Common myeloid progenitor, CD34-positive (primary cell): ENCODE data around the gene AP3B1.

Source experiments
- CTCF ChIA-PET: fragments of 350-600 bp; sonication (Branson Sonifier 250); formaldehyde crosslinking; loops from one replicate; lab custom pipeline; 2021; ENCODE audit warnings: antibody characterized with exemption; lab: Charles Lee
- POLR2A ChIA-PET: fragments of 350-600 bp; sonication (Branson Sonifier 250); formaldehyde crosslinking; loops from one replicate; lab custom pipeline; 2021; ENCODE audit warnings: antibody characterized with exemption; lab: Charles Lee
- DNase-seq, 3 donors: peaks; one replicate each; pipeline versions ENCODE4 v3.0.0 to v3.0.0-alpha.2; 2013
- H3K27ac ChIP-seq, 2 experiments: 1 replicate in 1 of 2; 2 replicates in 1 of 2; pipeline ENCODE4 v1.7.0; 2013; ENCODE audit warnings: inconsistent platforms in 2 of 2, low read length in 2 of 2, mild to moderate bottlenecking in 2 of 2, low read depth in 1 of 2, moderate library complexity in 1 of 2; ENCODE audit not compliant: severe bottlenecking in 2 of 2, insufficient read depth in 1 of 2, poor library complexity in 1 of 2
- H3K27me3 ChIP-seq, 5 experiments: replicated peaks in 2 of 5; 1 replicate in 3 of 5; 2 replicates in 2 of 5; pipeline versions ENCODE4 v1.6.1 to v1.7.0; 2013; ENCODE audit warnings: low read length in 4 of 5, mild to moderate bottlenecking in 2 of 5, moderate library complexity in 2 of 5, inconsistent platforms in 1 of 5; ENCODE audit not compliant: insufficient read depth in 5 of 5, control insufficient read depth in 4 of 5
- H3K36me3 ChIP-seq, 4 experiments: 1 replicate in 2 of 4; 2 replicates in 2 of 4; pipeline versions ENCODE4 v1.6.1 to v1.7.0; 2013; ENCODE audit warnings: low read length in 3 of 4, control low read depth in 1 of 4, mild to moderate bottlenecking in 1 of 4; ENCODE audit not compliant: control insufficient read depth in 4 of 4, insufficient read depth in 4 of 4
- H3K4me1 ChIP-seq, 4 experiments: 1 replicate in 3 of 4; 2 replicates in 1 of 4; pipeline versions ENCODE4 v1.6.1 to v1.7.1; 2013; ENCODE audit warnings: low read length in 3 of 4, mild to moderate bottlenecking in 3 of 4, control low read depth in 1 of 4, inconsistent platforms in 1 of 4, moderate library complexity in 1 of 4; ENCODE audit not compliant: control insufficient read depth in 4 of 4, insufficient read depth in 4 of 4; ENCODE audit errors: control extremely low read depth in 1 of 4
- H3K4me3 ChIP-seq, 7 experiments: 1 replicate in 4 of 7; 2 replicates in 3 of 7; pipeline versions ENCODE4 v1.5.1 to v1.7.0; 2013; ENCODE audit warnings: mild to moderate bottlenecking in 7 of 7, low read length in 6 of 7, moderate library complexity in 6 of 7, inconsistent platforms in 2 of 7, low read depth in 2 of 7, control low read depth in 1 of 7; ENCODE audit not compliant: insufficient read depth in 4 of 7, control insufficient read depth in 1 of 7; ENCODE audit errors: extremely low read depth in 1 of 7
- H3K9me3 ChIP-seq, 5 experiments: 1 replicate in 4 of 5; 2 replicates in 1 of 5; pipeline versions ENCODE4 v1.6.1 to v1.7.1; 2013; ENCODE audit warnings: low read length in 4 of 5, mild to moderate bottlenecking in 2 of 5, inconsistent platforms in 1 of 5, low read depth in 1 of 5, moderate library complexity in 1 of 5; ENCODE audit not compliant: control insufficient read depth in 4 of 5, insufficient read depth in 2 of 5; ENCODE audit errors: control extremely low read depth in 1 of 5
- WGBS: methylation state at CpG from one replicate; pipeline ENCODE4 v1.1.5; 2013; ENCODE audit not compliant: insufficient coverage; 5-methylcytosine and 5-hydroxymethylcytosine counted together

Gene AP3B1

DNA sequence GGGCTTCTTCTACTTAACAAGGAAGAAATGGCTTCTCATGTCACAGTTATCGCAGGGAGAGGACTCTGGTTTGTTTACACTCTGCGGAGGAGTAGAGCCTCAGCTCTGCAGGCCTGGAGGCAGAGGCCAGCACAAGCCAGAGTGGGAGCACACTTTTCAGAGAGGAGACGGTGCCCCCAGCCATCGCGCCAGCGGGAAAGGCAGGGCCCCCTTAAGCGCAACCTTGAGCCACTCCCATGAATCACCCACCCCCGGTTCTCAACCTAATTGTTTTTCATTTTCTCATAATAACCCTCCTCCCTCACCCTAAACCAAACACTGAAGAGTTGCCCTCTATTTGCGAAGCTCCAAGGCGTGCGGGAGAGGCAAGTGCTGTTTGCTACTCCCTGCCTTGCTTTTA is 309.9 kb downstream of the AP3B1 start:
- Histone ChIP-seq H3K4me3 (no peak overlapping the region), H3K4me1 (no peaks in the 10 kb centered on the region), H3K27me3 (peaks cover 0 to 54% (median 9%) of the 10 kb centered on the region in 5 experiments), H3K9me3 (no peaks in the 10 kb centered on the region), H3K36me3 (peaks cover 0 to 2% (median 0%) of the 10 kb centered on the region in 4 experiments), H3K27ac (no peak overlapping the region)
- no peak for DNase-seq
- 69% methylated on average over 7 of the region's 11 CpGs for WGBS
- ChIA-PET POLR2A (interaction anchor here (1.3 kb wide), 1 partner anchor 23 kb away, joined by 3 read pairs; no protein-coding TSS in a partner anchor), CTCF (interaction anchor here (1.0 to 1.6 kb wide), 3 partner anchors 9 to 116 kb away, joined by 3 to 4 read pairs (median 3); no protein-coding TSS in a partner anchor)

DNA sequence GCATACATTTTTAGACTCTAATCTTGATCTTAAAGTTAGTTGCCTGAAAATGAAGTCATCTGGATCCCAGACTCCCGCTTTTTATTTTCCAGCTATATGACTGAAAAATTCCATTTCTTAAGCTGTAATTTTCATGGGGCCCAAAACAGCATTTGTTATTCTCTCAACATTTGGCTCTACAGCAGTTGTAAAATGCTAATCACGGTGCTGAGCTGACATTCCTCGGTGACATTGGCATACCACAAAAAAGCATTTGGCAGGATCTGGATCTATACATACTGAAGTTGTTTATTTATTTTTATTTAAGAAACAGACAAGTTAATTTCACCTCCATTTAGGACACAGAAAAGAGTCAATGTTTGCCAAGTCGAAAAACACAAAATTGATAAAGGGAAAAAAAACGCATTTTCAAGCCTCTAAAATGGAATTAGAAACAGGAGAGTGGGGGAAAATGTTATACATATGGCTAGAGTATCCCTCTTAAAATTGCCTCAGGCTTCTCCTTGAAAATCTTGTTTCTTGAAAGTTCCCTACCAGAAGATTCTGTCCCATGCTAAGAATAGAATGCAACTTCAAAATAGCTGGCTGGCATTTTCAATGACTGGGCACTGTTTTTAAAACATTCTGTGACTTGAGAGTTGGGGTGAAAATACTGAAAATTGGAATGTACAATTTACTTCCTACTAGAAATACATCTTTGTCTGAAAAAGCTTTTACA is 310.9 kb downstream of the AP3B1 start:
- no peaks in the 10 kb centered on the region for H3K9me3 ChIP-seq
- WGBS = 84% methylated on average over 2 of the region's 5 CpGs
- H3K27me3 ChIP-seq = peaks cover 0 to 62% (median 9%) of the 10 kb centered on the region in 5 experiments
- H3K27ac ChIP-seq = no peak overlapping the region
- no peak overlapping the region for H3K4me3 ChIP-seq
- ChIA-PET POLR2A (interaction anchor here (0.6 kb wide), 1 partner anchor 31 kb away, joined by 3 read pairs; no protein-coding TSS in a partner anchor), CTCF (interaction anchor here (1.3 to 1.6 kb wide), 2 partner anchors 12 to 115 kb away, joined by 3 to 4 read pairs; no protein-coding TSS in a partner anchor)
- DNase-seq = no peak
- no peaks in the 10 kb centered on the region for H3K4me1 ChIP-seq
- peaks cover 0 to 1% (median 0%) of the 10 kb centered on the region in 4 experiments for H3K36me3 ChIP-seq

DNA sequence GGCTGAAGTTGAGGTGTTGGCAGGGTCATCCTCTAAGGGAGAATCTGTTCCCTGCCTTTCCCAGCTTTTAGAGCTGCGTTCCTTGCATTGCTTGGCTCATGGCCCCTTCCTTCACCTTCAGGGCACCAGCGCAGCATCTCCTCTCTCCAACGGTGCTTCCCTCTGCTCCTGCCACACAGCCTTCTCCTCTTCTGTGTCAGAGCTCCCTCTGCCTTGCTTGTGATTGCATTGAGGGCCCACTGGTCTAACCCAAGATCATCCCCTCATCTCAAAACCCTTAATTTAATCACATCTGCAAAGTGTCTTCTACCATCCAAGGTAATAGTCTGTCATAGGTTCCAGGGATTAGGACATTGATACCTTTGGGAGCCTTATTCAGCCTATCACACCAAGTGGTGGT is 312.7 kb downstream of the AP3B1 start:
- CTCF ChIA-PET = no interaction called here
- H3K36me3 ChIP-seq = no peaks in the 10 kb centered on the region

DNA sequence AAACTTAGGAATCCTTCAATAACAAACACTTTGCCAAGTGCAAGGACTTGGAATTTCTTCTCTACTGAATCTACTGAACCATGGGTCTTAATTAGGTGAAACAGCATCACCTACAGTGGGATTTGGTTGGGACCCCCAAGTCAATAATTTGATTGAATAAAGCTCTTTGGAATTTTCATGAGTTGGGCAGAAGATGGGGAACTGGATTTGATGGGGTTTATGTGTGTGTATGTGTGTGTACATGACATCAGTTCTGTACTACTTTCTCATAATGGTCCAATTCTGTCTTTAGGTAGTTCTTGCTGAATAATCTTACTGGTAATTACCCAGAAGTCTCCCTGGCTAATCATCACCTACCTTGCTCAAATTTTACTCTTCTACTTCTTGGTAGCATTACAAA is 319.9 kb downstream of the AP3B1 start:
- H3K4me1 ChIP-seq = peaks cover 0 to 17% (median 16%) of the 10 kb centered on the region in 4 experiments
- ChIA-PET CTCF (interaction anchor here (1.3 to 1.4 kb wide), 2 partner anchors 11 to 19 kb away, joined by 4 to 5 read pairs; no protein-coding TSS in a partner anchor), POLR2A (no interaction called here)
- no peak overlapping the region for H3K27ac ChIP-seq
- H3K36me3 ChIP-seq = no peaks in the 10 kb centered on the region
- no peak for DNase-seq
- no peak overlapping the region for H3K4me3 ChIP-seq
- H3K27me3 ChIP-seq = peaks cover 23 to 92% (median 40%) of the 10 kb centered on the region in 5 experiments
- no peaks in the 10 kb centered on the region for H3K9me3 ChIP-seq

More for the DNA sequence above, 312.7 kb downstream of the AP3B1 start:
- H3K4me3 ChIP-seq = no peak overlapping the region
- DNase-seq = no peak
- H3K27ac ChIP-seq = no peak overlapping the region
- WGBS = 87% methylated on average over 3 of the region's 3 CpGs
- no peaks in the 10 kb centered on the region for H3K4me1 ChIP-seq
- H3K9me3 ChIP-seq = no peaks in the 10 kb centered on the region
- H3K27me3 ChIP-seq = peaks cover 0 to 74% (median 17%) of the 10 kb centered on the region in 5 experiments
- POLR2A ChIA-PET = no interaction called here

DNA sequence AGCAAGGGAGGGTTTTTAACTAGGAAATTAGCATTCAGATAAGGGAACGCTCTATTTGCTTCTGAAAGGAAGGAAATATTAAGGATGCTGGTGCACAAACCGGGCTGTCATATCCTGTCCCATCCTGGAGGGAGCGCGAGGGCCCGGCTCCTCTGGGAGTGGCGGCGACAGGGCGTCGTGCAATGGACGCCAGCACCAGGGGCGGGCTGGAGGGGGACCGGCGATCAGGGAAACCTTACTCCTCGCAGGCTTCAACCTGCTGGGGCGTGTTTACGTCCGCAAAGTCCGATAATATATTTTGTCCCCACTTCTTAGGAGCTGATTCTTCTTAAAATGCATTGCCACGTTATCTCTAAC is 321.3 kb downstream of the AP3B1 start:
- CTCF ChIA-PET = interaction anchor here (1.2 to 1.4 kb wide), 2 partner anchors 12 to 25 kb away, joined by 3 read pairs; no protein-coding TSS in a partner anchor
- Histone ChIP-seq H3K27ac (no peak overlapping the region), H3K27me3 (peaks cover 26 to 88% (median 45%) of the 10 kb centered on the region in 5 experiments), H3K4me1 (peaks cover 0 to 17% (median 16%) of the 10 kb centered on the region in 4 experiments), H3K9me3 (no peaks in the 10 kb centered on the region), H3K4me3 (peak overlapping the region in 3 of 7 experiments; percentile 54 to 64 (median 55)), H3K36me3 (no peaks in the 10 kb centered on the region)
- 6% methylated on average over 19 of the region's 19 CpGs for WGBS
- peak in 1 of 3 donors; percentile 24 for DNase-seq
- POLR2A ChIA-PET = no interaction called here

DNA sequence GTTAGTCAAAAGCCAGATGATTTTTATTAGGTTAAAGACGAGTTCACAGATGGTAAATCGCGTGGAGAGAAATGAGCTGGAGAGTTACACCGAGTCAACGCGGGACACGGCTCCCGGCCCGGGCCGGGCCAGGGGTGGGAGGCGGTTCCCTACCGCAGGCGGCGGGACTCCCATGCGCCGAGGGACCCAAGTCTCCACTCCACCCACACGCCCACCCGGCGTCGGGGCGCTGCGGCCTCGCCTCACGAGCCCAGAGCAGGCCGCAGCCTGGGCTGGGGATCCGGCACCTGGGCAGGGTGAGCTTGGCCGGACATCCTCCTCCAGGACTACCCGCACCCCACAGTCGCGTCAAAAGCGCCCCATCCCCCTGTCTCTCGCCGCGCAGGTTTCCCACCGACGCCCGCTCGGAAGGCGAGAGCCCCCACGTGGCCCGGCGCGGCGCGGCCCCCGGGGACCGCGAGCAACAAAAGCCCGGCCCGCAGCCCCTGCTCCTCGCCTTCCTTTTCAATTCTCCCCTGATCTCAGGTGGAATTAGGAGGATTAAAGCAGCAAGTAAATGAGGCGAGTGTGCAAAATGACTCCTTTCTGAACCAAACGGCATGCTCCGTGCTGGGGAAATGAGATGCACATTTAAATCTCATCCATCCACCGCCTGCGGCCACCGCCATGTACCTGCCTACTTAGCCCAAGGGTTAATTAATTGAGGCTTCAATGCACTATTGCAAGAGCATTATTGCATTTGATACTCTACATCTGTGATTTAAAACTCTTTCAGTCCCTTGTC is 321.8 kb downstream of the AP3B1 start:
- Histone ChIP-seq H3K4me3 (peak overlapping the region in 6 of 7 experiments; percentile 20 to 64 (median 54)), H3K27me3 (peaks cover 26 to 86% (median 43%) of the 10 kb centered on the region in 5 experiments), H3K36me3 (no peaks in the 10 kb centered on the region), H3K4me1 (peaks cover 0 to 17% (median 16%) of the 10 kb centered on the region in 4 experiments), H3K9me3 (no peaks in the 10 kb centered on the region), H3K27ac (no peak overlapping the region)
- ChIA-PET POLR2A (no interaction called here), CTCF (interaction anchor here (0.9 to 1.4 kb wide), 4 partner anchors 12 to 111 kb away, joined by 3 to 5 read pairs (median 3); no protein-coding TSS in a partner anchor)
- peak in 1 of 3 donors; percentile 30 for DNase-seq
- WGBS = 0% methylated on average over 28 of the region's 57 CpGs
